Ishikawa (cell line): ENCODE results near the gene DGKE.

Experiments used
- CEBPB ChIP-seq: IDR thresholded peaks from 2 replicates; pipeline ENCODE4 v1.6.1; 2012
- CREB1 ChIP-seq: IDR thresholded peaks from 2 replicates; pipeline ENCODE4 v1.6.1; 2012; ENCODE audit warnings: low read depth
- EGR1 ChIP-seq: IDR thresholded peaks from 2 replicates; pipeline ENCODE4 v1.6.1; 2012
- EP300 ChIP-seq: IDR thresholded peaks from 2 replicates; pipeline ENCODE4 v1.6.1; 2012; ENCODE audit warnings: borderline replicate concordance
- FOXM1 ChIP-seq: IDR thresholded peaks from 2 replicates; pipeline ENCODE4 v1.6.1; 2012; ENCODE audit warnings: low read depth, borderline replicate concordance
- MAX ChIP-seq: IDR thresholded peaks from 2 replicates; pipeline ENCODE4 v1.6.1; 2012
- NFIC ChIP-seq: IDR thresholded peaks from 2 replicates; pipeline ENCODE4 v1.6.1; 2012
- RAD21 ChIP-seq: IDR thresholded peaks from 2 replicates; pipeline ENCODE4 v1.6.1; 2012; ENCODE audit warnings: low read depth
- TAF1 ChIP-seq: IDR thresholded peaks from 2 replicates; pipeline ENCODE4 v1.6.1; 2012; ENCODE audit warnings: low read depth, mild to moderate bottlenecking
- TCF12 ChIP-seq: IDR thresholded peaks from 2 replicates; pipeline ENCODE4 v1.6.1; 2012; ENCODE audit warnings: low read depth
- TEAD4 ChIP-seq: IDR thresholded peaks from 2 replicates; pipeline ENCODE4 v1.6.1; 2012
- YY1 ChIP-seq: IDR thresholded peaks from 2 replicates; pipeline ENCODE4 v1.6.1; 2012; ENCODE audit warnings: low read depth
- ZBTB7A ChIP-seq: IDR thresholded peaks from 2 replicates; pipeline ENCODE4 v1.6.1; 2012; ENCODE audit warnings: low read depth
- TF ChIP-seq, protein P1 (sequence below): IDR thresholded peaks from 2 replicates; pipeline ENCODE4 v1.6.1; 2012; ENCODE audit warnings: low read depth, mild to moderate bottlenecking
- TF ChIP-seq, protein P2 (sequence below): IDR thresholded peaks from 2 replicates; pipeline ENCODE4 v1.6.1; 2012

Gene DGKE

DNA sequence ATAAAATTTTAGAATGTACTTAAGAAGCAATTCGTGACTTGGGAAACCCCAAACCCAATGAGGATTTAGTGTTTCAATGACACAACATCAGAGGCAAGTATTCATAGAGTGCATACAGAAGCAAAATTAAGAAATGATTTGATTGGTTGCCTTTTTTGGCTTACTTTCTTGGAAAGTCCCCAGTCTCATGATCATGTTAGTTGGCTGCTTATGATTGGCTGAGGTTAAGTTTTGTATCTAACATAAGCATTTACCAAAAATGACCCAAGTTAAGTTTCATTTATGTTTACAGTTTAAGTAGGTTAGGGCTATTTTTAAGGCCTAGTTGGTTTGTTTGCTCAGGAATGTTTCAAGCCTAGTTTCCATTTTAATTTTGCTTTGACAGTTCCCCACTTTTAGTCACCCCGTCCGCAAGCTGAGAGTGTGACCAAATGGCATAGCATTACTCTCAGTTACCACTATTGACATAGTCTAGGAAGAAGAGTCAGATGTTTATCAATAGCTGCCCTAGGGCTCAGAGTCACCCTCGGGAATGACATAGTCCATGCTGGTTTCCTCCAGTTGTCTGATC lies 36.2 kb downstream of the DGKE start:
- no peak for TF ChIP-seq CREB1
- no peak for TF ChIP-seq MAX
- TF ChIP-seq, protein P1, sequence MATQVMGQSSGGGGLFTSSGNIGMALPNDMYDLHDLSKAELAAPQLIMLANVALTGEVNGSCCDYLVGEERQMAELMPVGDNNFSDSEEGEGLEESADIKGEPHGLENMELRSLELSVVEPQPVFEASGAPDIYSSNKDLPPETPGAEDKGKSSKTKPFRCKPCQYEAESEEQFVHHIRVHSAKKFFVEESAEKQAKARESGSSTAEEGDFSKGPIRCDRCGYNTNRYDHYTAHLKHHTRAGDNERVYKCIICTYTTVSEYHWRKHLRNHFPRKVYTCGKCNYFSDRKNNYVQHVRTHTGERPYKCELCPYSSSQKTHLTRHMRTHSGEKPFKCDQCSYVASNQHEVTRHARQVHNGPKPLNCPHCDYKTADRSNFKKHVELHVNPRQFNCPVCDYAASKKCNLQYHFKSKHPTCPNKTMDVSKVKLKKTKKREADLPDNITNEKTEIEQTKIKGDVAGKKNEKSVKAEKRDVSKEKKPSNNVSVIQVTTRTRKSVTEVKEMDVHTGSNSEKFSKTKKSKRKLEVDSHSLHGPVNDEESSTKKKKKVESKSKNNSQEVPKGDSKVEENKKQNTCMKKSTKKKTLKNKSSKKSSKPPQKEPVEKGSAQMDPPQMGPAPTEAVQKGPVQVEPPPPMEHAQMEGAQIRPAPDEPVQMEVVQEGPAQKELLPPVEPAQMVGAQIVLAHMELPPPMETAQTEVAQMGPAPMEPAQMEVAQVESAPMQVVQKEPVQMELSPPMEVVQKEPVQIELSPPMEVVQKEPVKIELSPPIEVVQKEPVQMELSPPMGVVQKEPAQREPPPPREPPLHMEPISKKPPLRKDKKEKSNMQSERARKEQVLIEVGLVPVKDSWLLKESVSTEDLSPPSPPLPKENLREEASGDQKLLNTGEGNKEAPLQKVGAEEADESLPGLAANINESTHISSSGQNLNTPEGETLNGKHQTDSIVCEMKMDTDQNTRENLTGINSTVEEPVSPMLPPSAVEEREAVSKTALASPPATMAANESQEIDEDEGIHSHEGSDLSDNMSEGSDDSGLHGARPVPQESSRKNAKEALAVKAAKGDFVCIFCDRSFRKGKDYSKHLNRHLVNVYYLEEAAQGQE, result no peak
- no peak for TF ChIP-seq FOXM1
- no peak for TF ChIP-seq TAF1
- TF ChIP-seq NFIC, result no peak
- TF ChIP-seq RAD21, result no peak
- TF ChIP-seq ZBTB7A, result no peak
- TF ChIP-seq EP300, result no peak
- no peak for TF ChIP-seq CEBPB
- TF ChIP-seq, protein P2, sequence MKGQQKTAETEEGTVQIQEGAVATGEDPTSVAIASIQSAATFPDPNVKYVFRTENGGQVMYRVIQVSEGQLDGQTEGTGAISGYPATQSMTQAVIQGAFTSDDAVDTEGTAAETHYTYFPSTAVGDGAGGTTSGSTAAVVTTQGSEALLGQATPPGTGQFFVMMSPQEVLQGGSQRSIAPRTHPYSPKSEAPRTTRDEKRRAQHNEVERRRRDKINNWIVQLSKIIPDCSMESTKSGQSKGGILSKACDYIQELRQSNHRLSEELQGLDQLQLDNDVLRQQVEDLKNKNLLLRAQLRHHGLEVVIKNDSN, result no peak
- no peak for TF ChIP-seq TCF12
- TF ChIP-seq YY1, result no peak
- no peak for TF ChIP-seq TEAD4
- no peak for TF ChIP-seq EGR1

- TF ChIP-seq, protein P1, result no peak
- TF ChIP-seq ZBTB7A (no peak), NFIC (no peak), YY1 (no peak), EP300 (no peak), EGR1 (no peak), TEAD4 (no peak), TCF12 (no peak), FOXM1 (no peak), CEBPB (no peak), TAF1 (no peak), RAD21 (no peak), CREB1 (no peak), MAX (no peak)
- TF ChIP-seq, protein P2, result no peak
Observed at GRCh38 chr17:56876766-56877179, 42.8 kb downstream of the DGKE start.

- no peak for TF ChIP-seq YY1
- TF ChIP-seq FOXM1, result no peak
- TF ChIP-seq, protein P1, result no peak
- TF ChIP-seq NFIC, result no peak
- TF ChIP-seq TAF1, result no peak
- TF ChIP-seq EGR1, result no peak
- TF ChIP-seq MAX, result no peak
- no peak for TF ChIP-seq ZBTB7A
- no peak for TF ChIP-seq EP300
- no peak for TF ChIP-seq TCF12
- no peak for TF ChIP-seq CEBPB
- TF ChIP-seq RAD21, result no peak
- TF ChIP-seq CREB1, result no peak
- TF ChIP-seq TEAD4, result no peak
- TF ChIP-seq, protein P2, result no peak
Observed at GRCh38 chr17:56879280-56879679, 45.3 kb downstream of the DGKE start.

GRCh38 chr17:56880133-56880532 lies 46.2 kb downstream of the DGKE start:
- TF ChIP-seq CEBPB (no peak), EGR1 (no peak), CREB1 (no peak), FOXM1 (no peak), YY1 (no peak), TEAD4 (no peak), EP300 (no peak), ZBTB7A (no peak), MAX (no peak), NFIC (no peak)
- TF ChIP-seq, protein P2, result no peak
